HEK293 (cell line): ENCODE data around the gene PRAF2.

Source experiments
- BCL11A ChIP-seq: fragments of 450-650 bp; formaldehyde crosslinking; IDR thresholded peaks from 2 replicates; pipeline ENCODE4 v1.5.1; 2016; ENCODE audit warnings: low read depth, missing biosample characterization, missing genetic modification characterization
- FEZF1 ChIP-seq: fragments of 450-650 bp; formaldehyde crosslinking; IDR thresholded peaks from 2 replicates; pipeline ENCODE4 v1.5.1; 2016; ENCODE audit warnings: missing biosample characterization, missing genetic modification characterization
- GLIS1 ChIP-seq: fragments of 450-650 bp; formaldehyde crosslinking; IDR thresholded peaks from 2 replicates; pipeline ENCODE4 v1.5.1; 2016; ENCODE audit warnings: missing biosample characterization, missing genetic modification characterization
- GLIS2 ChIP-seq: fragments of 450-650 bp; formaldehyde crosslinking; IDR thresholded peaks from 2 replicates; pipeline ENCODE4 v1.5.1; 2016; ENCODE audit warnings: missing biosample characterization, missing genetic modification characterization
- IKZF3 ChIP-seq: fragments of 450-650 bp; IDR thresholded peaks from 2 replicates; pipeline ENCODE4 v1.5.0; 2018; ENCODE audit warnings: missing biosample characterization, mild to moderate bottlenecking, missing genetic modification characterization, moderate library complexity
- KLF10 ChIP-seq: fragments of 450-650 bp; IDR thresholded peaks from 2 replicates; pipeline ENCODE4 v1.5.1; 2018; ENCODE audit warnings: missing biosample characterization, mild to moderate bottlenecking, missing genetic modification characterization
- KLF16 ChIP-seq: fragments of 450-650 bp; formaldehyde crosslinking; IDR thresholded peaks from 2 replicates; pipeline ENCODE4 v1.5.1; 2017; ENCODE audit warnings: missing biosample characterization, missing genetic modification characterization
- KLF9 ChIP-seq: fragments of 450-650 bp; formaldehyde crosslinking; IDR thresholded peaks from 2 replicates; pipeline ENCODE4 v1.5.1; 2016; ENCODE audit warnings: missing biosample characterization, missing genetic modification characterization, low read depth
- MZF1 ChIP-seq: fragments of 450-650 bp; formaldehyde crosslinking; IDR thresholded peaks from 2 replicates; pipeline ENCODE4 v1.5.1; 2017; ENCODE audit warnings: missing biosample characterization, missing genetic modification characterization, borderline replicate concordance
- SP2 ChIP-seq: fragments of 450-650 bp; formaldehyde crosslinking; IDR thresholded peaks from 2 replicates; pipeline ENCODE4 v1.5.1; 2016; ENCODE audit warnings: missing biosample characterization, missing genetic modification characterization
- SP3 ChIP-seq: fragments of 450-650 bp; formaldehyde crosslinking; IDR thresholded peaks from 2 replicates; pipeline ENCODE4 v1.5.1; 2016; ENCODE audit warnings: missing biosample characterization, missing genetic modification characterization
- SP7 ChIP-seq: fragments of 450-650 bp; formaldehyde crosslinking; IDR thresholded peaks from 2 replicates; pipeline ENCODE4 v1.5.1; 2016; ENCODE audit warnings: missing biosample characterization, missing genetic modification characterization
- WT1 ChIP-seq: fragments of 450-650 bp; formaldehyde crosslinking; IDR thresholded peaks from 2 replicates; pipeline ENCODE4 v1.5.1; 2016; ENCODE audit warnings: missing biosample characterization, missing genetic modification characterization
- ZBTB20 ChIP-seq: fragments of 450-650 bp; formaldehyde crosslinking; IDR thresholded peaks from 2 replicates; pipeline ENCODE4 v1.5.1; 2016; ENCODE audit warnings: missing biosample characterization, missing genetic modification characterization
- ZBTB8A ChIP-seq: fragments of 450-650 bp; formaldehyde crosslinking; IDR thresholded peaks from 2 replicates; pipeline ENCODE4 v1.5.1; 2016; ENCODE audit warnings: missing biosample characterization, missing genetic modification characterization
- ZNF10 ChIP-seq: fragments of 450-650 bp; formaldehyde crosslinking; IDR thresholded peaks from 2 replicates; pipeline ENCODE4 v1.5.1; 2017; ENCODE audit warnings: missing biosample characterization, missing genetic modification characterization
- ZNF423 ChIP-seq: fragments of 450-650 bp; formaldehyde crosslinking; IDR thresholded peaks from 2 replicates; pipeline ENCODE4 v1.5.1; 2016; ENCODE audit warnings: missing biosample characterization, missing genetic modification characterization
- ZNF561 ChIP-seq: fragments of 450-650 bp; IDR thresholded peaks from 2 replicates; pipeline ENCODE4 v1.5.1; 2018; ENCODE audit warnings: missing biosample characterization, missing genetic modification characterization, borderline replicate concordance
- ZNF610 ChIP-seq: fragments of 450-650 bp; formaldehyde crosslinking; IDR thresholded peaks from 2 replicates; pipeline ENCODE4 v1.5.1; 2016; ENCODE audit warnings: missing biosample characterization, missing genetic modification characterization, borderline replicate concordance
- ZNF629 ChIP-seq: fragments of 450-650 bp; formaldehyde crosslinking; IDR thresholded peaks from 2 replicates; pipeline ENCODE4 v1.5.1; 2017; ENCODE audit warnings: missing biosample characterization, missing genetic modification characterization
- ZNF707 ChIP-seq: fragments of 450-650 bp; formaldehyde crosslinking; IDR thresholded peaks from 2 replicates; pipeline ENCODE4 v1.5.1; 2016; ENCODE audit warnings: missing biosample characterization, missing genetic modification characterization
- ZNF76 ChIP-seq: fragments of 450-650 bp; formaldehyde crosslinking; IDR thresholded peaks from 2 replicates; pipeline ENCODE4; 2016; ENCODE audit warnings: low read depth, missing biosample characterization, missing genetic modification characterization, borderline replicate concordance
- ZNF843 ChIP-seq: fragments of 450-650 bp; formaldehyde crosslinking; IDR thresholded peaks from 2 replicates; pipeline ENCODE4 v1.5.1; 2016; ENCODE audit warnings: missing biosample characterization, missing genetic modification characterization
- ZSCAN30 ChIP-seq: fragments of 450-650 bp; IDR thresholded peaks from 2 replicates; pipeline ENCODE4 v1.5.1; 2018; ENCODE audit warnings: missing biosample characterization, mild to moderate bottlenecking, missing genetic modification characterization, moderate library complexity
- TF ChIP-seq, protein P1 (sequence below): fragments of 450-650 bp; formaldehyde crosslinking; IDR thresholded peaks from 2 replicates; pipeline ENCODE4 v1.5.1; 2016; ENCODE audit warnings: missing biosample characterization, missing genetic modification characterization
- TF ChIP-seq, protein P2 (sequence below): fragments of 450-650 bp; formaldehyde crosslinking; IDR thresholded peaks from 2 replicates; pipeline ENCODE4 v1.5.1; 2016; ENCODE audit warnings: missing biosample characterization, missing genetic modification characterization
- TF ChIP-seq, protein P3 (sequence below): fragments of 450-650 bp; formaldehyde crosslinking; IDR thresholded peaks from 2 replicates; pipeline ENCODE4 v1.5.1; 2017; ENCODE audit warnings: missing biosample characterization, missing genetic modification characterization
- TF ChIP-seq, protein P4 (sequence below): fragments of 450-650 bp; formaldehyde crosslinking; IDR thresholded peaks from 2 replicates; pipeline ENCODE4 v1.5.1; 2016; ENCODE audit warnings: missing biosample characterization, missing genetic modification characterization
- TF ChIP-seq, protein P5 (sequence below): fragments of 450-650 bp; formaldehyde crosslinking; IDR thresholded peaks from 2 replicates; pipeline ENCODE4 v1.5.1; 2017; ENCODE audit warnings: missing biosample characterization, missing genetic modification characterization

Gene PRAF2

DNA sequence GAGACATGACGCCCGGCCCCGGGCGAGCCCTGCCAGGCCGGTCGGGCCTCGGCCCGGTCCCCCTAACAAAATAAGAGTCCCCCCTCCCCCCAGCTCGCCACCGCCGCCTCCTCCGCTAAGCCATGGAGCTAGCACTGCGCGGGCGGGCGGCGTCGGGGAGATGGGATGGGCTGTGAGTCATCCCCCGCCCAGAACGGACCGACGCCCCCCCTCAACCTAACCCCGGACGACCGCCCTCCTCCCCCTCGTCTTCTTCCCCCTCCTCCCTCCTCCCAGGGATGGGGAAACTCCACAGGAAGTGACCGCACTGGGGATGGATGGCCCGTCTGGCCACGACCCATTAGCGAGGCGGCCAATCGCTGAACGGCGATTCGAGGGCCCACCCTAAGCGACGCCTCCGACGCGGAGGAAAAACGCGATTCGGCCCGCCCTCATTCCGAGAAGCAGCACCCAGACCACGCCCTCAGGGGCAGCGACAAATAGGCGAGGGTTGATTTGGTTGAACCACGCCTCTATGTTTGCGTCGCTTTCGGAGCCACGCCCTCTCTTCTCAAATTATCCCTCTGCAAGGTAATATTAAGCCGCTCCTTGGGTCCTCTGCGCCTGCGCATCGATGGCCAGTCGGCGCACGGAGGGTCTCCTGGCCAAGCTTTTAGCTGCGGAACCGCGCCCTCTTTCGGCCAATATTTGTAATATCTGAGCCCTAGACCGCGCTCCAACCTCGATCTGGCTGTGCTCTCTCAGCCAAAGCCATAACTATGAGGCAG lies 30.4 kb downstream of the PRAF2 start, which contains the start of gene TFE3 (continued):
- peak; percentile 47 for TF ChIP-seq ZNF629
- TF ChIP-seq, protein P1, sequence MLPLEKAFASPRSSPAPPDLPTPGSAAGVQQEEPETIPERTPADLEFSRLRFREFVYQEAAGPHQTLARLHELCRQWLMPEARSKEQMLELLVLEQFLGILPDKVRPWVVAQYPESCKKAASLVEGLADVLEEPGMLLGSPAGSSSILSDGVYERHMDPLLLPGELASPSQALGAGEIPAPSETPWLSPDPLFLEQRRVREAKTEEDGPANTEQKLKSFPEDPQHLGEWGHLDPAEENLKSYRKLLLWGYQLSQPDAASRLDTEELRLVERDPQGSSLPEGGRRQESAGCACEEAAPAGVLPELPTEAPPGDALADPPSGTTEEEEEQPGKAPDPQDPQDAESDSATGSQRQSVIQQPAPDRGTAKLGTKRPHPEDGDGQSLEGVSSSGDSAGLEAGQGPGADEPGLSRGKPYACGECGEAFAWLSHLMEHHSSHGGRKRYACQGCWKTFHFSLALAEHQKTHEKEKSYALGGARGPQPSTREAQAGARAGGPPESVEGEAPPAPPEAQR (tag by site-specific recombination), result no peak
- TF ChIP-seq, protein P2, sequence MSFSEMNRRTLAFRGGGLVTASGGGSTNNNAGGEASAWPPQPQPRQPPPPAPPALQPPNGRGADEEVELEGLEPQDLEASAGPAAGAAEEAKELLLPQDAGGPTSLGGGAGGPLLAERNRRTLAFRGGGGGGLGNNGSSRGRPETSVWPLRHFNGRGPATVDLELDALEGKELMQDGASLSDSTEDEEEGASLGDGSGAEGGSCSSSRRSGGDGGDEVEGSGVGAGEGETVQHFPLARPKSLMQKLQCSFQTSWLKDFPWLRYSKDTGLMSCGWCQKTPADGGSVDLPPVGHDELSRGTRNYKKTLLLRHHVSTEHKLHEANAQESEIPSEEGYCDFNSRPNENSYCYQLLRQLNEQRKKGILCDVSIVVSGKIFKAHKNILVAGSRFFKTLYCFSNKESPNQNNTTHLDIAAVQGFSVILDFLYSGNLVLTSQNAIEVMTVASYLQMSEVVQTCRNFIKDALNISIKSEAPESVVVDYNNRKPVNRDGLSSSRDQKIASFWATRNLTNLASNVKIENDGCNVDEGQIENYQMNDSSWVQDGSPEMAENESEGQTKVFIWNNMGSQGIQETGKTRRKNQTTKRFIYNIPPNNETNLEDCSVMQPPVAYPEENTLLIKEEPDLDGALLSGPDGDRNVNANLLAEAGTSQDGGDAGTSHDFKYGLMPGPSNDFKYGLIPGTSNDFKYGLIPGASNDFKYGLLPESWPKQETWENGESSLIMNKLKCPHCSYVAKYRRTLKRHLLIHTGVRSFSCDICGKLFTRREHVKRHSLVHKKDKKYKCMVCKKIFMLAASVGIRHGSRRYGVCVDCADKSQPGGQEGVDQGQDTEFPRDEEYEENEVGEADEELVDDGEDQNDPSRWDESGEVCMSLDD, result peak; percentile 79
- 0 out of 2 replicates have a peak, but pooled peaks have one; percentile 32 for TF ChIP-seq GLIS1 (tag by site-specific recombination)
- TF ChIP-seq ZNF76 (tag by site-specific recombination), result 0 out of 2 replicates have a peak, but pooled peaks have one; percentile 0
- peak; percentile 75 for TF ChIP-seq ZBTB8A (tag by site-specific recombination)
- TF ChIP-seq ZNF10 (tag by site-specific recombination), result no peak
- TF ChIP-seq ZNF843 (tag by site-specific recombination), result peak; percentile 44; the same call in 1 of the 2 replicates
- no peak for TF ChIP-seq ZNF423 (tag by site-specific recombination)
- TF ChIP-seq SP2 (tag by site-specific recombination), result peak; percentile 98
- TF ChIP-seq ZBTB20 (tag by site-specific recombination), result peak; percentile 60
- peak; percentile 45; the same call in 1 of the 2 replicates for TF ChIP-seq KLF9
- 0 out of 2 replicates have a peak, but pooled peaks have one; percentile 17 for TF ChIP-seq ZNF561 (tag by site-specific recombination)
- peak; percentile 50; the same call in 1 of the 2 replicates for TF ChIP-seq BCL11A (tag by site-specific recombination)
- TF ChIP-seq ZNF707 (tag by site-specific recombination), result no peak
- TF ChIP-seq, protein P3, sequence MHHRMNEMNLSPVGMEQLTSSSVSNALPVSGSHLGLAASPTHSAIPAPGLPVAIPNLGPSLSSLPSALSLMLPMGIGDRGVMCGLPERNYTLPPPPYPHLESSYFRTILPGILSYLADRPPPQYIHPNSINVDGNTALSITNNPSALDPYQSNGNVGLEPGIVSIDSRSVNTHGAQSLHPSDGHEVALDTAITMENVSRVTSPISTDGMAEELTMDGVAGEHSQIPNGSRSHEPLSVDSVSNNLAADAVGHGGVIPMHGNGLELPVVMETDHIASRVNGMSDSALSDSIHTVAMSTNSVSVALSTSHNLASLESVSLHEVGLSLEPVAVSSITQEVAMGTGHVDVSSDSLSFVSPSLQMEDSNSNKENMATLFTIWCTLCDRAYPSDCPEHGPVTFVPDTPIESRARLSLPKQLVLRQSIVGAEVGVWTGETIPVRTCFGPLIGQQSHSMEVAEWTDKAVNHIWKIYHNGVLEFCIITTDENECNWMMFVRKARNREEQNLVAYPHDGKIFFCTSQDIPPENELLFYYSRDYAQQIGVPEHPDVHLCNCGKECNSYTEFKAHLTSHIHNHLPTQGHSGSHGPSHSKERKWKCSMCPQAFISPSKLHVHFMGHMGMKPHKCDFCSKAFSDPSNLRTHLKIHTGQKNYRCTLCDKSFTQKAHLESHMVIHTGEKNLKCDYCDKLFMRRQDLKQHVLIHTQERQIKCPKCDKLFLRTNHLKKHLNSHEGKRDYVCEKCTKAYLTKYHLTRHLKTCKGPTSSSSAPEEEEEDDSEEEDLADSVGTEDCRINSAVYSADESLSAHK (tag by site-specific recombination), result peak; percentile 65; the same call in 1 of the 2 replicates
- no peak for TF ChIP-seq FEZF1 (tag by site-specific recombination)
- TF ChIP-seq KLF10 (tag by site-specific recombination), result peak; percentile 56
- TF ChIP-seq, protein P4, sequence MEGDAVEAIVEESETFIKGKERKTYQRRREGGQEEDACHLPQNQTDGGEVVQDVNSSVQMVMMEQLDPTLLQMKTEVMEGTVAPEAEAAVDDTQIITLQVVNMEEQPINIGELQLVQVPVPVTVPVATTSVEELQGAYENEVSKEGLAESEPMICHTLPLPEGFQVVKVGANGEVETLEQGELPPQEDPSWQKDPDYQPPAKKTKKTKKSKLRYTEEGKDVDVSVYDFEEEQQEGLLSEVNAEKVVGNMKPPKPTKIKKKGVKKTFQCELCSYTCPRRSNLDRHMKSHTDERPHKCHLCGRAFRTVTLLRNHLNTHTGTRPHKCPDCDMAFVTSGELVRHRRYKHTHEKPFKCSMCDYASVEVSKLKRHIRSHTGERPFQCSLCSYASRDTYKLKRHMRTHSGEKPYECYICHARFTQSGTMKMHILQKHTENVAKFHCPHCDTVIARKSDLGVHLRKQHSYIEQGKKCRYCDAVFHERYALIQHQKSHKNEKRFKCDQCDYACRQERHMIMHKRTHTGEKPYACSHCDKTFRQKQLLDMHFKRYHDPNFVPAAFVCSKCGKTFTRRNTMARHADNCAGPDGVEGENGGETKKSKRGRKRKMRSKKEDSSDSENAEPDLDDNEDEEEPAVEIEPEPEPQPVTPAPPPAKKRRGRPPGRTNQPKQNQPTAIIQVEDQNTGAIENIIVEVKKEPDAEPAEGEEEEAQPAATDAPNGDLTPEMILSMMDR (tag by site-specific recombination), result peak; percentile 64
- TF ChIP-seq ZSCAN30 (tag by site-specific recombination), result peak; percentile 34; the same call in 1 of the 2 replicates
- TF ChIP-seq SP3, result peak; percentile 85
- peak; percentile 32; the same call in 1 of the 2 replicates for TF ChIP-seq ZNF610 (tag by site-specific recombination)
- TF ChIP-seq MZF1 (tag by site-specific recombination), result no peak
- peak; percentile 82; the same call in 1 of the 2 replicates for TF ChIP-seq KLF16 (tag by site-specific recombination)
- peak; percentile 65; the same call in 1 of the 2 replicates for TF ChIP-seq SP7 (tag by site-specific recombination)
- TF ChIP-seq WT1 (tag by site-specific recombination), result peak; percentile 55; the same call in 1 of the 2 replicates
- TF ChIP-seq, protein P5, sequence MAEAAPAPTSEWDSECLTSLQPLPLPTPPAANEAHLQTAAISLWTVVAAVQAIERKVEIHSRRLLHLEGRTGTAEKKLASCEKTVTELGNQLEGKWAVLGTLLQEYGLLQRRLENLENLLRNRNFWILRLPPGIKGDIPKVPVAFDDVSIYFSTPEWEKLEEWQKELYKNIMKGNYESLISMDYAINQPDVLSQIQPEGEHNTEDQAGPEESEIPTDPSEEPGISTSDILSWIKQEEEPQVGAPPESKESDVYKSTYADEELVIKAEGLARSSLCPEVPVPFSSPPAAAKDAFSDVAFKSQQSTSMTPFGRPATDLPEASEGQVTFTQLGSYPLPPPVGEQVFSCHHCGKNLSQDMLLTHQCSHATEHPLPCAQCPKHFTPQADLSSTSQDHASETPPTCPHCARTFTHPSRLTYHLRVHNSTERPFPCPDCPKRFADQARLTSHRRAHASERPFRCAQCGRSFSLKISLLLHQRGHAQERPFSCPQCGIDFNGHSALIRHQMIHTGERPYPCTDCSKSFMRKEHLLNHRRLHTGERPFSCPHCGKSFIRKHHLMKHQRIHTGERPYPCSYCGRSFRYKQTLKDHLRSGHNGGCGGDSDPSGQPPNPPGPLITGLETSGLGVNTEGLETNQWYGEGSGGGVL (tag by site-specific recombination), result peak; percentile 97
- peak; percentile 95 for TF ChIP-seq IKZF3 (tag by site-specific recombination)
- peak; percentile 79 for TF ChIP-seq GLIS2 (tag by site-specific recombination)
